IMR-90 (cell line): Measurements from ENCODE around the gene ZDHHC7. TPM values are rescaled to one million over a fixed set of nuclear protein-coding genes. Genes with fewer than 3 reads are reported as not detected.

Experiments
- ATAC-seq: fragments of 200-7000 bp; cut with Tn5 transposase; 2 replicates; pipeline ENCODE4 v1.9.1; 2020; ENCODE audit warnings: low read depth, mild to moderate bottlenecking, moderate library complexity
- BruUV-seq: library from RNA; stranded (reverse); fragments of 400-500 nt; replicated peaks from 2 replicates; lab custom pipeline; 2021; lab: Mats Ljungman, UMichigan
- CTCF ChIA-PET: fragments of 300-600 bp; formaldehyde crosslinking; extraction: SDS; loops from one replicate; lab custom pipeline; 2021; ENCODE audit warnings: antibody characterized with exemption; lab: Yijun Ruan, JAX
- POLR2A ChIA-PET: fragments of 300-600 bp; sonication (Branson Sonifier 250); formaldehyde crosslinking; loops from one replicate; lab custom pipeline; 2022; ENCODE audit warnings: antibody characterized with exemption; ENCODE audit not compliant: unreplicated experiment; lab: Charles Lee
- DNase-seq: peaks from one replicate; pipeline ENCODE4 v3.0.0; 2013
- H2AFZ ChIP-seq: replicated peaks from 2 replicates; pipeline ENCODE3; 2013; ENCODE audit warnings: low read length, mild to moderate bottlenecking; ENCODE audit not compliant: poor library complexity
- H2AK5ac ChIP-seq: 2 replicates; pipeline ENCODE4 v1.6.1; 2013; ENCODE audit warnings: low read depth, low read length, inconsistent platforms
- H2AK9ac ChIP-seq: replicated peaks from 2 replicates; pipeline ENCODE3; 2013; ENCODE audit warnings: mild to moderate bottlenecking, low read depth, low read length, moderate library complexity; ENCODE audit not compliant: poor library complexity
- H2BK120ac ChIP-seq: 2 replicates; pipeline ENCODE4 v1.6.1; 2013; ENCODE audit warnings: low read depth, low read length, inconsistent platforms
- H2BK15ac ChIP-seq: 3 replicates; pipeline ENCODE4 v1.6.1; 2013; ENCODE audit warnings: low read depth, low read length, inconsistent platforms
- H2BK20ac ChIP-seq: 2 replicates; pipeline ENCODE4 v1.6.1; 2013; ENCODE audit warnings: low read depth, mild to moderate bottlenecking, inconsistent platforms, low read length, moderate library complexity
- H2BK5ac ChIP-seq: 2 replicates; pipeline ENCODE4 v1.6.1; 2013; ENCODE audit warnings: mild to moderate bottlenecking, low read depth, low read length, inconsistent platforms; ENCODE audit not compliant: poor library complexity, severe bottlenecking
- H3K14ac ChIP-seq: replicated peaks from 2 replicates; pipeline ENCODE4 v1.6.1; 2013; ENCODE audit warnings: low read depth, low read length, inconsistent platforms
- H3K18ac ChIP-seq: 2 replicates; pipeline ENCODE4 v1.6.1; 2013; ENCODE audit warnings: low read depth, low read length, control low read depth
- H3K23ac ChIP-seq: 2 replicates; pipeline ENCODE4 v1.6.1; 2013; ENCODE audit warnings: low read depth, low read length, inconsistent platforms
- H3K27ac ChIP-seq: 2 replicates; pipeline ENCODE4 v1.5.1; 2013; ENCODE audit warnings: mild to moderate bottlenecking, control low read depth, low read length; ENCODE audit not compliant: insufficient read depth
- H3K27me3 ChIP-seq: 2 replicates; pipeline ENCODE4 v1.6.1; 2013; ENCODE audit warnings: low read length; ENCODE audit not compliant: control insufficient read depth, insufficient read depth
- H3K36me3 ChIP-seq: 2 replicates; pipeline ENCODE4 v1.6.1; 2013; ENCODE audit warnings: low read length, mixed read lengths; ENCODE audit not compliant: control insufficient read depth, insufficient read depth
- H3K4ac ChIP-seq: 2 replicates; pipeline ENCODE4 v1.6.1; 2013; ENCODE audit warnings: low read depth, low read length, inconsistent platforms
- H3K4me1 ChIP-seq: 2 replicates; pipeline ENCODE4 v1.6.1; 2013; ENCODE audit warnings: low read length, mixed read lengths; ENCODE audit not compliant: control insufficient read depth, insufficient read depth
- H3K4me2 ChIP-seq: 2 replicates; pipeline ENCODE4 v1.6.1; 2013; ENCODE audit warnings: low read depth, mild to moderate bottlenecking, control low read depth, low read length, moderate library complexity
- H3K4me3 ChIP-seq: 2 replicates; pipeline ENCODE4 v1.5.1; 2013; ENCODE audit warnings: low read depth, mild to moderate bottlenecking, control low read depth, low read length, moderate library complexity; ENCODE audit not compliant: insufficient read depth
- H3K56ac ChIP-seq: 2 replicates; pipeline ENCODE4 v1.6.1; 2013; ENCODE audit warnings: low read length, inconsistent platforms; ENCODE audit not compliant: insufficient read depth; ENCODE audit errors: extremely low read depth
- H3K79me1 ChIP-seq, 2 experiments: 2 replicates each; pipeline ENCODE4 v1.6.1; 2013; ENCODE audit warnings: low read length in 2 of 2, inconsistent platforms in 1 of 2, low read depth in 1 of 2
- H3K9ac ChIP-seq: 2 replicates; pipeline ENCODE4 v1.6.1; 2013; ENCODE audit warnings: low read depth, low read length, control low read depth
- H3K9me1 ChIP-seq: 2 replicates; pipeline ENCODE4 v1.6.1; 2013; ENCODE audit warnings: low read length, inconsistent platforms; ENCODE audit not compliant: insufficient read depth
- H3K9me3 ChIP-seq: 2 replicates; pipeline ENCODE4 v1.6.1; 2013; ENCODE audit warnings: low read length; ENCODE audit not compliant: control insufficient read depth, insufficient read depth
- H4K20me1 ChIP-seq: 2 replicates; pipeline ENCODE4 v1.6.1; 2013; ENCODE audit warnings: low read length, inconsistent platforms; ENCODE audit not compliant: insufficient read depth
- H4K5ac ChIP-seq: 2 replicates; pipeline ENCODE4 v1.6.1; 2013; ENCODE audit warnings: mild to moderate bottlenecking, low read depth, low read length, control low read depth
- H4K8ac ChIP-seq, 2 experiments: 2 replicates each; pipeline ENCODE4 v1.6.1; 2013; ENCODE audit warnings: low read depth in 2 of 2, low read length in 2 of 2, control low read depth in 1 of 2, inconsistent platforms in 1 of 2
- H4K91ac ChIP-seq: 2 replicates; pipeline ENCODE4 v1.6.1; 2013; ENCODE audit warnings: low read depth, low read length, inconsistent platforms; ENCODE audit not compliant: insufficient read depth
- BHLHE40 ChIP-seq: fragments of 150-350 bp; IDR thresholded peaks from 2 replicates; pipeline ENCODE4 v1.6.1; 2016; ENCODE audit warnings: mild to moderate bottlenecking, low read depth, low read length
- MAFK ChIP-seq: IDR thresholded peaks from 2 replicates; pipeline ENCODE4 v1.6.1; 2012; ENCODE audit warnings: low read depth, low read length, improper control_type of control experiment
- MXI1 ChIP-seq: IDR thresholded peaks from 2 replicates; pipeline ENCODE4 v1.6.1; 2012; ENCODE audit warnings: low read depth, mild to moderate bottlenecking, low read length, moderate library complexity, borderline replicate concordance
- NFE2L2 ChIP-seq: fragments of 150-350 bp; IDR thresholded peaks from 2 replicates; pipeline ENCODE4 v1.6.1; 2016; ENCODE audit warnings: low read depth, mild to moderate bottlenecking, low read length
- RCOR1 ChIP-seq: IDR thresholded peaks from 2 replicates; pipeline ENCODE4 v1.6.1; 2012; ENCODE audit warnings: mild to moderate bottlenecking, low read length, improper control_type of control experiment; ENCODE audit not compliant: insufficient replicate concordance
- SMC3 ChIP-seq: fragments of 150-350 bp; IDR thresholded peaks from 2 replicates; pipeline ENCODE4 v1.6.1; 2016; ENCODE audit warnings: low read depth, mild to moderate bottlenecking, antibody characterized with exemption, low read length, moderate library complexity
- USF2 ChIP-seq: fragments of 150-350 bp; IDR thresholded peaks from 2 replicates; pipeline ENCODE4 v1.6.1; 2017; ENCODE audit warnings: mild to moderate bottlenecking, antibody characterized with exemption, low read length, low read depth
- WGBS, 2 experiments: methylation state at CpG; one replicate each; pipeline versions ENCODE4 v1.1.5 to v1.1.7; 2013; ENCODE audit warnings: missing lambda C conversion rate in 2 of 2; ENCODE audit not compliant: insufficient read length in 1 of 2; ENCODE audit errors: extremely low coverage in 2 of 2; 5-methylcytosine and 5-hydroxymethylcytosine counted together
- dilution Hi-C: fragments of 300-500 bp; cut with HindIII; formaldehyde crosslinking; loops from one replicate; pipeline ENCODE4 v1.14.3; 2018; ENCODE audit warnings: low sequenced_read_pairs; ENCODE audit not compliant: unreplicated experiment
- in situ Hi-C: fragments of 300-500 bp; cut with MboI; formaldehyde crosslinking; loops from 3 replicates; pipeline ENCODE4 v1.14.3; 2019; ENCODE audit warnings: low sequenced_read_pairs, inconsistent platforms, mixed read lengths
- intact Hi-C: fragments of 100-400 bp; cut with micrococcal nuclease; formaldehyde crosslinking; loops from 2 replicates; pipeline ENCODE4 v1.10.0; 2022
- polyA plus RNA-seq, 3 experiments: library from polyadenylated mRNA; depleted of rRNA; stranded (reverse); fragments of >200 nt; gene quantifications; 2 replicates each; pipeline ENCODE4 v1.2.3, GENCODE V29; 2012; ENCODE audit warnings: low replicate concordance in 1 of 3
- total RNA-seq: library from RNA; depleted of rRNA; stranded (reverse); fragments of >200 nt; gene quantifications from 2 replicates; pipeline ENCODE4 v1.2.3, GENCODE V29; 2012
- TF ChIP-seq, protein P1 (sequence below): conservative IDR thresholded peaks from 2 replicates; pipeline ENCODE4 v1.5.1; 2012; ENCODE audit warnings: mild to moderate bottlenecking, low read depth, low read length, improper control_type of control experiment

ZDHHC7 gene
- total and polyA plus RNA-seq, 2 of the 4 experiments (the other 2 are of a cell fraction) = 80.1 to 97.1 TPM

DNA sequence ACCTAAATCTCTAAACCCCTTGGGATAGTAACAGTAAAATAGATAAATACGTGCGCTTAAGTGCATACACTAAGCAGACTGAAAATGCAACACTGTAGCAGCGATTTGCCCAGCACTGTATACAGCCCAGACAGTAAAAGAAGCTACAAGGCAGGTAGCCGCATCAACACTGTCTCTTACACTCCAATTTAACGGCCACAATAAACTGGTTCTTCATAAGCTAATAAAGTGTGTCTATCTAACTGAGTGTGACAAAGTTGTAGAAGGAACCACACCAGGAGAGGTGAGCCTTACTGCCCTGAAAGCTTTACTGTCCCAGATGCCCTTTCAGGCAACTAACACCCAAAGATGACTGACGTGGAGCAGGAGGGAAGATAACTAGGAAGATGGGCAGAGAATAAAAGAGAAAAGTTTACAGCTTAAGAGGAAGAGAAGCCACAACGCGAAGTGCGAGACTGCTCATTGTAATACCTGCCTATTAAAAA, 847 bp downstream of the ZDHHC7 start:
- peak overlapping the region; percentile 90 for H3K27ac ChIP-seq
- ATAC-seq (no peak), DNase-seq (no peak)
- no CpG with 5 or more reads among the region's 9 CpGs for WGBS, 2 experiments
- peak overlapping the region; percentile 3 to 83 for H4K8ac ChIP-seq
- peak overlapping the region; percentile 94 for H3K9ac ChIP-seq
- peak overlapping the region; percentile 76 for H4K5ac ChIP-seq
- H2AK5ac ChIP-seq = peak overlapping the region; percentile 51
- no peaks in the 10 kb centered on the region for H3K36me3 ChIP-seq
- BruUV-seq = no TSS peak
- TF ChIP-seq NFE2L2 = no peak
- TF ChIP-seq MXI1 = no peak
- TF ChIP-seq USF2 = no peak
- TF ChIP-seq SMC3 = no peak
- TF ChIP-seq MAFK = no peak
- no peak for TF ChIP-seq BHLHE40
- TF ChIP-seq RCOR1 = no peak
- TF ChIP-seq, protein P1, sequence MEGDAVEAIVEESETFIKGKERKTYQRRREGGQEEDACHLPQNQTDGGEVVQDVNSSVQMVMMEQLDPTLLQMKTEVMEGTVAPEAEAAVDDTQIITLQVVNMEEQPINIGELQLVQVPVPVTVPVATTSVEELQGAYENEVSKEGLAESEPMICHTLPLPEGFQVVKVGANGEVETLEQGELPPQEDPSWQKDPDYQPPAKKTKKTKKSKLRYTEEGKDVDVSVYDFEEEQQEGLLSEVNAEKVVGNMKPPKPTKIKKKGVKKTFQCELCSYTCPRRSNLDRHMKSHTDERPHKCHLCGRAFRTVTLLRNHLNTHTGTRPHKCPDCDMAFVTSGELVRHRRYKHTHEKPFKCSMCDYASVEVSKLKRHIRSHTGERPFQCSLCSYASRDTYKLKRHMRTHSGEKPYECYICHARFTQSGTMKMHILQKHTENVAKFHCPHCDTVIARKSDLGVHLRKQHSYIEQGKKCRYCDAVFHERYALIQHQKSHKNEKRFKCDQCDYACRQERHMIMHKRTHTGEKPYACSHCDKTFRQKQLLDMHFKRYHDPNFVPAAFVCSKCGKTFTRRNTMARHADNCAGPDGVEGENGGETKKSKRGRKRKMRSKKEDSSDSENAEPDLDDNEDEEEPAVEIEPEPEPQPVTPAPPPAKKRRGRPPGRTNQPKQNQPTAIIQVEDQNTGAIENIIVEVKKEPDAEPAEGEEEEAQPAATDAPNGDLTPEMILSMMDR = no peak
- POLR2A ChIA-PET = interaction anchor here (0.9 kb wide), 1 partner anchor 16 kb away, joined by 3 read pairs; no protein-coding TSS in a partner anchor
- peak overlapping the region; percentile 85 for H3K56ac ChIP-seq
- H4K91ac ChIP-seq = peak overlapping the region; percentile 86
- H2BK120ac ChIP-seq = peak overlapping the region; percentile 47; the same call in 1 of the 2 replicates
- H3K9me3 ChIP-seq = no peaks in the 10 kb centered on the region
- peak overlapping the region; percentile 45; the same call in 1 of the 2 replicates for H3K18ac ChIP-seq
- no peak overlapping the region for H2BK20ac ChIP-seq
- peak overlapping the region; percentile 99 for H2AK9ac ChIP-seq
- in situ Hi-C loops = no loop called here
- H2BK5ac ChIP-seq = peak overlapping the region; percentile 89
- no peaks in the 10 kb centered on the region for H3K27me3 ChIP-seq
- H3K4ac ChIP-seq = peak overlapping the region; percentile 78
- dilution Hi-C loops = no loop called here
- intact Hi-C loops = no loop called here
- no peak overlapping the region for H2AFZ ChIP-seq
- CTCF ChIA-PET = interaction anchor here (1.1 kb wide), 1 partner anchor 39 kb away, joined by 3 read pairs; no protein-coding TSS in a partner anchor
- H3K23ac ChIP-seq = peak overlapping the region; percentile 88
- peaks cover 12% of the 10 kb centered on the region for H3K9me1 ChIP-seq
- H3K4me2 ChIP-seq = peak overlapping the region; percentile 99
- peak overlapping the region; percentile 69 for H3K4me3 ChIP-seq
- H2BK15ac ChIP-seq = peak overlapping the region; percentile 72; the same call in 1 of the 3 replicates
- peaks cover 11% of the 10 kb centered on the region; the same call in 1 of the 2 replicates for H4K20me1 ChIP-seq
- H3K79me1 ChIP-seq = peaks cover 9 to 39% of the 10 kb centered on the region in 2 experiments; a peak in 3 of 4 replicates
- peak overlapping the region; percentile 94 for H3K14ac ChIP-seq
- peaks cover 11% of the 10 kb centered on the region for H3K4me1 ChIP-seq
